ENCODE measurements around the gene ATG2A. TPM values are rescaled to one million over a fixed set of nuclear protein-coding genes. Genes with fewer than 3 reads are reported as not detected.

The ATG2A gene
- polyA plus RNA-seq, 1 donor from 2014 or later: 3.9 TPM

DNA sequence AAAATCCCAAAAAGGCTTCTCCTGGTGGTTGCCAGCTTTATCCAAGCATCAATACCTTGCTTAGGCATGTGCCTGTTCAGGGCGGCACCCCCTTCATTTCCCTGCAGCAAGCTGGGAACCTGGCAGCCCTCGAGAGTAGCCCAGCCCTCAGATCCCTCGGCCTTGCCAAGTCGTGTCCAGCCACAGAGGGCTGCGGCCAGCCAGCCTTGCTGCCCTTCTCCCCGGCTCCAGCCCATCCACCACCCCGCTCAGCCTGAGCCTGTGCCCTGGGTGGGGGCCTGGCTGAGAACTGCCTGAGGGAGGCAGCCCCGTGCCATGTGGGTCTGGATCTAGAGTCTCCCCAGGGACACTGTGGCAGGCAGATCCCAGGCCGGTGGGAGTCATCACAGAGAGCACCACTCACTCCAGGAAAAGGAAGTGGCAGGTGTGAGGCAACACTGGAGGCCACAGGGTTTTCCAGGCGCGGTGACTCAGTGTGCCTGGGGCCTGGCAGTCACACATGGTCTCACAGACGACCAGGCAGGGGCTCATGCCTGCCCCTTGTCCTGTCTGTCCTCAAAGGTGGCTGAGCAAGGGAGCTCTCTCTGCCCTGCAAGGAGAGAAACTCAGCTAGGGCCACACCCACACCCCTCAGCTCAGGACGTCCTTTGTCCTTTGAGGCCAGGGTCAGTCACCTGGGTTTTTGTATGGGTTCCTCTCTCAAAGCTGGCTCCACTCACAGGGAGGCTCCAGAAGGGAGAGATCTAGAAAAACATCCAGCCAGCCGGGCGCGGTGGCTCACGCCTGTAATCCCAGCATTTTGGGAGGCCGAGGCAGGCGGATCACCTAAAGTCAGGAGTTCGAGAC lies 60.4 kb downstream of the ATG2A start:
- H3K4me3 Mint-ChIP-seq: peak overlapping the region in 2 of 4 donors; percentile 28 to 92
- H3K27ac Mint-ChIP-seq: peak overlapping the region; percentile 87 to 95 (median 95)
- no peaks in the 10 kb centered on the region for H3K27me3 Mint-ChIP-seq
- no peaks in the 10 kb centered on the region for H3K9me3 Mint-ChIP-seq
- peaks cover 10% of the 10 kb centered on the region for H3K36me3 Mint-ChIP-seq
- H3K4me1 Mint-ChIP-seq: peaks cover 59 to 73% (median 64%) of the 10 kb centered on the region in 3 donors

DNA sequence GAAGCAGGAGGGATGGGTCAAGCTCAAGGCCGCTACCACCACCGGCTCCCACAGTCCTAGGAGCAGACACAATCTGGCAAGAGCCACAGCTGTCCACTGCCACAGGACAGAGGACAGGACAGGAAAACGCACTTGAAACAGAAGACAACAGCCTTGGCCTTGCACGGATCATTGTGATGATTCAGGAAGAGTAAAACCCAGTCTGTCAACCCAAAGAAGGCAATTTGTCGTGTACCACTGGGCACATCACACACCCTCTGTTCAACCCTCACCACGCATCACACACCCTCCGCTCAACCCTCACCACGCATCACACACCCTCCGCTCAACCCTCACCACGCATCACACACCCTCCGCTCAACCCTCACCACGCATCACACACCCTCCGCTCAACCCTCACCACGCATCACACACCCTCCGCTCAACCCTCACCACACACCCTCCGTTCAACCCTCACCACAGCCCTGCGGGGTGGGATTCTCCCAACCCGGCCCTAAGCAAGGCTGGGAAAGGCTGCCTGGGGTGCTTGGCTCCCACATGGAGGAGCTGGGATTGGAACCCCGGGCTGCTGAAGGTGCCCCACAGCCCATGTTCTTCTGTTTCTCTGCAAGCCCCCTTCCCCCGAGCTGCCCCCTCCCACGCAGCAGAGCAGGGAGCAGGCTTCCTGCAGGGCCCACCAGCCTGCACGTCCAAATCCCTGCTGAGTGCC lies 61.3 kb downstream of the ATG2A start:
- Mint-ChIP-seq H3K27me3 (no peaks in the 10 kb centered on the region), H3K9me3 (no peaks in the 10 kb centered on the region), H3K27ac (peak overlapping the region; percentile 92 to 95 (median 95)), H3K4me3 (peak overlapping the region; percentile 21 to 92 (median 84)), H3K36me3 (peaks cover 10% of the 10 kb centered on the region), H3K4me1 (peaks cover 61 to 76% (median 64%) of the 10 kb centered on the region in 3 donors)

DNA sequence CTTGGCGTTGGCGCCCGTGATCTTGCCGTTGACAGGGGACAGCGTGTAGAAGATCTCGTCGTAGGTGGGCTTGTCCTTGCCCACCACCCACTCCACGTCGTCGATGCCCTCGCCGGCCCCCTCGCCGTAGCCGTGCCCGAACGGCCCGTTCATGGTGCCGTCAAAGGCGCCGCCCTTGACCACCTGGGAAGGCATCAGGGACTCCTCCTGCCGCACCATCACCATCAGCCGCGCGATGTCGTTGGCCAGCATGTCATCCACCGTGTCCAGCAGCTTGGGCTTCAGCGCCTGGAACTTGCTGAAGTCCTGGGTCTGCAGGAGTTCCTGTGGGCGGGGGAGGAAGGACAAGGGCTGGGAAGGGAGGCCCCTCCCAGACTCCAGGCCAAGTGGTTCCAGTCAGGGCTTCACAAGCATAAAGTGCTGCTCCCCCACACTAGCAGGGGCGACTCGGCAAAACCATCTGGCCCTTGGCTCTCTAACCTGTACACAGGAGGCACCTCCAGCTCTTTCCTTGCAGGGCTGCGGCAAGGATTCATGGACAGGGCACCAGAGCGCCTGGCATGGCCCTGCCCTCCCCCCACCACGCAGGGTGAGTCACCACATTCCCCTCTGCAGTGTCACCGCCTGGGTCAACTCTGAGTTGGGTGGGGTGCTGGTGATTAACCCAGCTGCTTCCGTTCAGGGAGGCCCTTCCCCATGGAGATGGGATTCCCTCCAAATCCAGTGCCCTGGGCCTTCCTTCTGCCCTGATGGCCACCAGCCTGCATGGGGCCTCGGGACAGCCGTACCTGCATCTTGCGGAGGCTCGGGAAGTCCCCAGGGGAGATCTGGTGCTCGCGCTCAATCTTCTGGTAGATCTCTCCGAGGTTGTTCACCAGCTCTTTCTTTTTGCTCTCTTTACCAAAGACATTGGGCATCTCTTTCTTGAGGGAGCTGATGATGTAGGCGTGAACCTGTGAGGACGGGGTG lies 62.2 kb downstream of the ATG2A start:
- peaks cover 56 to 74% (median 59%) of the 10 kb centered on the region in 3 donors for H3K4me1 Mint-ChIP-seq
- H3K4me3 Mint-ChIP-seq: peak overlapping the region in 3 of 4 donors; percentile 63 to 92 (median 85)
- peak overlapping the region; percentile 92 to 95 (median 95) for H3K27ac Mint-ChIP-seq
- H3K36me3 Mint-ChIP-seq: peaks cover 8% of the 10 kb centered on the region
- no peaks in the 10 kb centered on the region for H3K27me3 Mint-ChIP-seq
- no peaks in the 10 kb centered on the region for H3K9me3 Mint-ChIP-seq

DNA sequence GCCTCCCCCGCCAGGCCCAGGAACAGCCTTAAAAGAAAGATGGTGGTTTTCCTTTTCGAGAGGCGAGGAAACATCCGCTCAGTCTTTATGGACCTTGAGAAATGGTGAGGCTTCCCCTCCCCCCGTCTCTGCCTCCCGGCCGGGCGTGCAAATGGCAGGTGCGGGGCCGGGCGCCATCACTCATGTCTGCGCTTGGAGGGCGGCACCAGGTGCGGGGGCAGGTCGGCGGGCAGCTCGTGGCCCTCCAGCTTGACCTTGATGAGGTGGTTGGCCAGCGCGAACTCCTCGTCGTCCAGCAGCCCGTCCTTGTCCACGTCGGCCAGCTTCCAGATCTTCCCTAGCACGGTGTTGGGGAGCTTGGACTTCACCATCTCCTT lies 62.9 kb downstream of the ATG2A start:
- Mint-ChIP-seq H3K4me1 (peaks cover 55 to 76% (median 56%) of the 10 kb centered on the region in 3 donors), H3K36me3 (peaks cover 6% of the 10 kb centered on the region), H3K27me3 (no peaks in the 10 kb centered on the region), H3K27ac (peak overlapping the region; percentile 95 to 99 (median 95)), H3K9me3 (no peaks in the 10 kb centered on the region), H3K4me3 (peak overlapping the region; percentile 70 to 87 (median 76))

DNA sequence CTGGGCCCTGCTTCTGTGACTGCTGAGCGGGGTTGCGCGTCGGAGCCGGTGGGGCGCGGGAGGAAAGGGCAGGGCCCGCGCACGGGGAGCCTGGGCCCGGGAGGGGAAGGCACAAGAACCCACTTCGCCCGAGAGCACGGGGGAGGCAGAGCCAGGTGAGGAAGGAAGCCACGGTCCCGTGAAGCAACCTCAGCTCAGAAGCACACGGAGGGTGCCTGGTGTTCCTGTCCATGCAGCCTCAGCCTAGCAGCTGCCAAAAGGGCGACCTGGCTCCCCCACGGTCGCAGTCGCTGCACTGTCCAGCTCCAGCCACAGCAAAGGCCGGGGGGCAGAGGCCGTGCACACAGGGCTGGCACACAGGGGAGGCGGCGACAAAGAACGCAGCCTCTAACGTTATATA lies 63.3 kb downstream of the ATG2A start:
- Mint-ChIP-seq H3K4me1 (peaks cover 55 to 74% (median 56%) of the 10 kb centered on the region in 3 donors), H3K36me3 (peaks cover 6% of the 10 kb centered on the region), H3K27me3 (no peaks in the 10 kb centered on the region), H3K4me3 (peak overlapping the region; percentile 70 to 89 (median 84)), H3K9me3 (no peaks in the 10 kb centered on the region), H3K27ac (peak overlapping the region; percentile 95 to 99 (median 95))

DNA sequence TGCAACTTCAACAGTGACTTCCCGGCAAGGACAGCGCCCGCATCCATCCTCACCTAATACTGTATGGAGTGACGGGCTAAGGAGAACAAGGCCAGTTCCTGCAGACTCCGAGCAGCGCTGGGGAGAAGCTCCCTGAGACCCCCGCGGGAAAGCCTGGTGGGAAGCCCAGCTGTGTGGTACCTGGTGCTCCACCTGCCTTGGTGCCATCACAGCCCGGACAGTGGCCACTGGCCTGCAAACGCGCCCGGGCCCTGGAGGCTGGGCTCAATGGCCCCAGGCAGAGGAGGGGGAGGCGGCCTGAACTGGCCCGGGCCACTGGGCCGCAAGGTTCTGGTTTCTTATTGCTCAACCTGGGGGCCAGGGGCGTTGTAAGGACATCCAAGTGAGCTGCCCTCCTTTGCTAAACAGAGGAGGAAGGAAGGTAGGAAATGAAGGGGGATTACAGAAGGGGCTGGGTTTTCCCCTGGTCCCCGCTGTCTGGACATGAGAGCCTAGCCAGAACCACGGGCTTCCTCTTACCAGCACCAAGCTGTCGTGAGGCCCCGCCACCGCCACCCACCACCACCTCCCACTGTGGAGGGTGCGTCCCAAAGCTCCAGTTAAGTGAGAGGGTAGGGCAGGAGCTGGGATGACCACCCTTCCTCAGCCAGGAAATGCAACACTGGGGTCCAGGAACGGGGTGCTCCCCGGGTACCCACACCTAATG lies 64.1 kb downstream of the ATG2A start:
- Mint-ChIP-seq H3K27me3 (no peaks in the 10 kb centered on the region), H3K27ac (peak overlapping the region; percentile 95 to 99 (median 95)), H3K4me3 (peak overlapping the region; percentile 70 to 89 (median 84)), H3K4me1 (peaks cover 58 to 77% (median 60%) of the 10 kb centered on the region in 3 donors), H3K36me3 (peaks cover 6% of the 10 kb centered on the region), H3K9me3 (no peaks in the 10 kb centered on the region)

DNA sequence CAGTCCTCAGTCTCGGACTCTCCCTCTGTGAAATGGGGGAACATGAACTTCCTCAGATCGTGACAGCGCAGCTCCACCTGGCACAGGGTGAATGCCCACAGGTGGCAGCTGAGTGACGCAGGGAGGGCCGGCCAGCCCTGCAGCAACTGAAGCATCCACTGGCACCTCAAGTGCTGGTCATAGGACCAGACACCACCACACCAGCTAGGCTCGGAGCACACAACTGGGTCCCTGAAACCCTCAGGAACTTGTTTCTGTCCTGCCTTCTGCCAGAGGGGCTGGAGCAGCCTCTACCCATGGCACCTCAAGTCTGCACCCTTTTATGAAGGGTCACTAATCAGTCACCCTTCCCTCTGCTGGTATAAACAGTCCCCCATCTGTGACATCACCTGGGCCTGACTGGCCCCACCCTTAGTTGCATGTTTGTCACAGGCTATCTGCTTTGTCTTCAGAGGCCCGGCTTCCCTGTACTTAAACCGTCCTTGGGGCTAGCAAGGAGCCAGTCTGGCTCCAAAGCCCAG lies 65.1 kb downstream of the ATG2A start:
- H3K27ac Mint-ChIP-seq: peak overlapping the region; percentile 95 to 99 (median 95)
- no peaks in the 10 kb centered on the region for H3K27me3 Mint-ChIP-seq
- H3K9me3 Mint-ChIP-seq: no peaks in the 10 kb centered on the region
- H3K4me1 Mint-ChIP-seq: peaks cover 59 to 79% (median 62%) of the 10 kb centered on the region in 3 donors
- H3K36me3 Mint-ChIP-seq: peaks cover 6% of the 10 kb centered on the region
- peak overlapping the region; percentile 72 to 89 (median 82) for H3K4me3 Mint-ChIP-seq

DNA sequence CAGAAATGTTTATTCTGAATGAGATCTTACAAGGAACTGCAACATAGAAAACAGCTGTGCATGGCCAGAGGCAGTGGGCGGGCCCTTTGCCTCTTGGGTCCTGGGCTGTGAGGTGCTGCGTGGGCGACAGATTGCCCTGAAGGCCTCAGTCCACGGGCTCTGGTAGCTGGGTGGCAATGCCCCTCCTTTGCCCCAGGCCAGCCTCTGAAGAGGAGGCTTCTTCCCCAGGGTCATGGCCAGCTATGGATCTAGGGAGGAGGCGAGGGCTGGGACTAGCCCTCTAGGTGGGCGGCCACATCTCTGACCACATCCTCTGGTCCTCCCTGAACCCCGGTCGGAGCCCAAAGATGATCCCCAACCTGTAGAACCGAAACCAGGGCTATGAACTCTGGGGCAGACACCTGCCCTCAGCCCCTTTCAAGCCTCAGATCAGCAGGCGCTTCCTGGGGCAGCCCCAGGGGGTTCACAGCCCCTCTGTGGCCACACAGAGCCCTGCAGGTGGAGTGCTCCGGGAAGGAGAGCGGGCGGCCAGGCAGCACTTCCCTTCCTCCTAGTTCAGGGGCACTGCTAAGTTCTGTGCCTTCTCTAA lies 65.9 kb downstream of the ATG2A start:
- H3K27ac Mint-ChIP-seq: peak overlapping the region; percentile 95 to 99 (median 95)
- H3K4me1 Mint-ChIP-seq: peaks cover 57 to 76% (median 60%) of the 10 kb centered on the region in 3 donors
- H3K36me3 Mint-ChIP-seq: peaks cover 6% of the 10 kb centered on the region
- no peaks in the 10 kb centered on the region for H3K9me3 Mint-ChIP-seq
- H3K27me3 Mint-ChIP-seq: no peaks in the 10 kb centered on the region
- H3K4me3 Mint-ChIP-seq: peak overlapping the region; percentile 13 to 89 (median 77)

DNA sequence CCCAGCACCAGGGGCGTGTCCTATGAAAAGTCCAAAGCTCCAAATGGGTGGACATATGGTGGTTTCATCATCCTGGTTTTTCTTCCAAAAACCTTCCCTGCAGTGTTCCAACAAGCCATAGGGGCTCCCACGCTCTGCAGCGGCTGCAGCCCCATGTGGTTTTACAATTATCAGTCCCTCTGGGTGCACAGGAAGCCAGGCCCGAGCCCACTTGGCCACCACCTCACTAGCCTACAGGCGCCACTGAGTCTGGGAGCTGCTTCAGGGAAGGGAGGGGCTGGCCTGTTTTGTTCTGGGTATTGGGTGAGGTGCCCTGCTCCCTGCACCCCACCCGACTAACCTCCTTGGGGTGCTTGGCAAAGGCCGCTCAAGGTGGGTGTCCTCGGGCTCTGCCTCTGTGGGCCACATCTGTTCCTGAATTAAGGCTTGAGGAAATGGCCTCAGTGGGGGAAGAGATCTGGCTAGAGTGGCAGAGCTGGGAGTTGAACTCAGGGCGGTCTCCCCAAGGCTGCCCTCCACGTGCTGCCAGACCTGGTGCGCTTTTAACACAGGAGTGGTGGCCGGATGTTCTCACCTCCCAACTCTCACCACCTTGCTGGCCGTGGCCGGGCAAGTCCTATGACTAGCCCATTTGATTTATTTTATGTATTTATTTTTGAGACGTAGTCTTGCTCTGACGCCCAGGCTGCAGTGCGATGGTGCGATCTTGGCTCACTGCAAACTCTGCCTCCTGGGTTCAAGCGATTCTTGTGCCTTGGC lies 67.2 kb downstream of the ATG2A start:
- Mint-ChIP-seq H3K4me1 (peaks cover 50 to 68% (median 54%) of the 10 kb centered on the region in 3 donors), H3K9me3 (no peaks in the 10 kb centered on the region), H3K27ac (peak overlapping the region; percentile 86 to 95 (median 95)), H3K27me3 (no peaks in the 10 kb centered on the region), H3K36me3 (no peaks in the 10 kb centered on the region), H3K4me3 (peak overlapping the region in 3 of 4 donors; percentile 50 to 77 (median 76))

DNA sequence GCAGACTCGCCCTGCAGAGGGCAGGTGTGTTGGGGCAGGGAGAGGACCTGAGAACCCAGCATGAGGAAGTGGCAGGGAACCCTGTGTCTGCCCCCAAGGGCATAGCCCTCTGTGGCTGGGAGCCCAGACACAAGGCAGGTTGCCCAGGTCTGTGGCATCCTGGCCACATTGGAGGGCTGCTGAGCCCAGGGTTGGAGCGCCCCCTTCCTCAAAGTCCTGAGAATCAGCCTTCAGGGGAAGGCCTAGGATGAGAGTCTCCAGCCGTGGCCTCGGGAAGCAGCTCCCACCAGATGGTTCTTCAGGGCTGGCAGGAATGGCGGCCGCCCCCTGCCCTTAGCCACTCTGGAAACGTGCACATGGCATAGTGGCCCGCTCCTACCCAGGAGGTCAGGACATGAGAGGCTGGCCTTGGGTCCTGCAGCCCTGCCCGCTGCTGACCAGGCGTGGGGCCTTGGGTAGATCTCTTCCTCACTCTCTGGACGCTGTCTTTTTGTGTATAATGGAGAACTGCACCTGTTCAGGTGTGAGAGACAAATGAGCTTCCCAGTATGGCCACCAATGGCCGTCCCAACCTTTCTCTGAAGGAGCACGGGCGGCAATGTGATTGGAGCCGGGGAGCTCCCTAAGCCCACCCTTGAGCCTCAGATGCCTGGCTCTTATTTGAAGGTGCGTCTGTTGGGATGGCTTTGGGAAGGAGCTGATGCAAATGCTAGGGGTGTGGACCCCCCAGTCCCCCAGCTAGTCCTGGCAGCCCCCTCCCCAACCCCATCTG lies 68.0 kb downstream of the ATG2A start:
- H3K4me1 Mint-ChIP-seq: peaks cover 50 to 62% (median 51%) of the 10 kb centered on the region in 3 donors
- H3K27me3 Mint-ChIP-seq: no peaks in the 10 kb centered on the region
- peak overlapping the region in 3 of 4 donors; percentile 50 to 93 (median 76) for H3K4me3 Mint-ChIP-seq
- no peaks in the 10 kb centered on the region for H3K9me3 Mint-ChIP-seq
- H3K36me3 Mint-ChIP-seq: no peaks in the 10 kb centered on the region
- peak overlapping the region; percentile 59 to 95 (median 86) for H3K27ac Mint-ChIP-seq

DNA sequence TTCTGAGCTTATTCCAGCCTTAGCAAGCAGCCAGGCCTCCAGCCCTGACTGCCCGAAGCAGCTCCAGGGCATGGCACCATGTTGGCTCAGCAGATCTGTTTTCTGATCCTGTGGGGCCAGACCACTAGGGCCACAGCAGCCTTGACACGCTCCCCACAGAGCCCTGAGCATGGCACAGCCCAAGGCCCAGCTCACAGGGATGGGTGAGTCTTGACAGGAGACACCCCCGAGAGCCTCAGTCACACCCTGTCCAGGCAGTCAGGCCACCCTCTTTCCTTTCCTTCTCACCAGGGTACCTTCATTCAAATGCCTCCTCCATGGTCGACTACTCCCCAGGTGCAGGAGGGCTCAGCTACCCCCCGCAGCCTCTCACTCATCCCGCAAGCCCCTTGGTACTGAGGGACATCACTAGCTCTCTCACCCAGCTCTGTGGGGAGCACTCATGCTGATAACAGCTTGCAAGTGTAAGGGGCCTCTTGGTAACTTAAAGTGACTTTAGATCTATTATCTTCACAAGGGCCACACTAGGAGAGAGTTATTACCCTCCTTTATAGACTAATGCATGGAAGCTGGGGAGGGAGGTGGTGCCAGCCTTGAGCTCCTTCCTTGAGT lies 68.7 kb downstream of the ATG2A start:
- H3K9me3 Mint-ChIP-seq: no peaks in the 10 kb centered on the region
- H3K27ac Mint-ChIP-seq: peak overlapping the region; percentile 39 to 95 (median 86)
- H3K4me1 Mint-ChIP-seq: peaks cover 47 to 59% (median 51%) of the 10 kb centered on the region in 3 donors
- no peaks in the 10 kb centered on the region for H3K36me3 Mint-ChIP-seq
- H3K27me3 Mint-ChIP-seq: no peaks in the 10 kb centered on the region
- peak overlapping the region in 3 of 4 donors; percentile 50 to 93 (median 76) for H3K4me3 Mint-ChIP-seq

All from IgD-negative memory B cell (primary cell).